ENCODE measurements around the gene SNX19. TPM values are rescaled to one million over a fixed set of nuclear protein-coding genes. Genes with fewer than 3 reads are reported as not detected.

SNX19 gene
- total RNA-seq, 1 experiment from 2014 or later = 34.4 TPM

- no peak overlapping the region for H2BK120ac ChIP-seq (ENCODE audit: low read depth, low read length, poor library complexity, severe bottlenecking)
- no peak overlapping the region for H3K23ac ChIP-seq (ENCODE audit: insufficient read length, low read depth, low read length)
- no peaks in the 10 kb centered on the region for H3K79me2 ChIP-seq (ENCODE audit: insufficient read depth, low read length)
- H3K9me3 Mint-ChIP-seq = peaks cover 7% of the 10 kb centered on the region in 2 experiments
- H3K4me1 Mint-ChIP-seq = peaks cover 7 to 14% of the 10 kb centered on the region in 2 experiments
- no peaks in the 10 kb centered on the region for H3K79me1 ChIP-seq (ENCODE audit: insufficient read depth, low read depth, low read length, poor library complexity, severe bottlenecking)
- H3K4me3 Mint-ChIP-seq = no peak overlapping the region
- H2AK5ac ChIP-seq (ENCODE audit: insufficient read length, low read length) = no peak overlapping the region
- no peaks in the 10 kb centered on the region for H3K27me3 ChIP-seq (ENCODE audit: insufficient read depth, low read length)
- no peaks in the 10 kb centered on the region for H4K20me1 ChIP-seq (ENCODE audit: control insufficient read depth, insufficient read depth, insufficient read length)
- H3K9ac ChIP-seq (ENCODE audit: extremely low read depth, insufficient read length, low read length) = no peak overlapping the region
- H2AFZ ChIP-seq (ENCODE audit: low read length) = no peak overlapping the region
- H3K4me1 ChIP-seq (ENCODE audit: insufficient read depth, low read length) = no peaks in the 10 kb centered on the region
- no peak for TF ChIP-seq CTCF (conservative IDR thresholded peaks at IDR 0.05)
- no peak for DNase-seq
- no peak overlapping the region for H4K91ac ChIP-seq (ENCODE audit: insufficient read length, low read depth, low read length)
- H3K27me3 Mint-ChIP-seq (ENCODE audit: low read depth) = peaks cover 7% of the 10 kb centered on the region
- no peak overlapping the region for H2BK5ac ChIP-seq (ENCODE audit: insufficient read length, low read length)
- H3K4ac ChIP-seq (ENCODE audit: low read depth, low read length) = no peak overlapping the region
- H3K14ac ChIP-seq (ENCODE audit: insufficient read depth, low read length) = no peak overlapping the region
- no peak overlapping the region for H2BK12ac ChIP-seq (ENCODE audit: insufficient read length, low read depth, low read length)
- no peaks in the 10 kb centered on the region for H3K9me3 ChIP-seq (ENCODE audit: control insufficient read depth, low read depth, low read length)
- no peak overlapping the region for H4K8ac ChIP-seq (replicated peaks; ENCODE audit: insufficient read length, low read depth, low read length)
- H3K36me3 Mint-ChIP-seq (ENCODE audit: insufficient read depth in 1 of 3, low read depth in 3 of 3) = peaks cover 0 to under 1% (median 0%) of the 10 kb centered on the region in 3 experiments; a peak in 2 of 7 replicates
- H3K27ac ChIP-seq (ENCODE audit: insufficient read length, low read depth, low read length) = no peak overlapping the region
- H2BK15ac ChIP-seq (ENCODE audit: low read depth, low read length) = no peak overlapping the region
- no peak overlapping the region for H3K18ac ChIP-seq (ENCODE audit: insufficient read length, low read depth, low read length)
- no peak overlapping the region for H3K27ac Mint-ChIP-seq
- H3K23me2 ChIP-seq (ENCODE audit: insufficient read length, low read depth, low read length, poor library complexity, severe bottlenecking) = no peaks in the 10 kb centered on the region
- H2BK20ac ChIP-seq (ENCODE audit: low read depth, low read length, poor library complexity, severe bottlenecking) = no peak overlapping the region
- WGBS (ENCODE audit: extremely low coverage, insufficient read length, low lambda C conversion rate) = no CpG with 5 or more reads among the region's 14 CpGs
- H4K5ac ChIP-seq (ENCODE audit: insufficient read length, low read depth, low read length) = no peak overlapping the region
- H3K56ac ChIP-seq (ENCODE audit: insufficient read length, low read depth, low read length) = no peak overlapping the region
- no peak overlapping the region for H3T11ph ChIP-seq (ENCODE audit: low read length)
- H3K4me2 ChIP-seq (ENCODE audit: insufficient read depth, insufficient read length, low read length) = no peak overlapping the region
Observed at GRCh38 chr11:130861283-130861682, 55.0 kb downstream of the SNX19 start.

Measured in H9 (cell line).